NCI-H2227 (cell line): Measurements from ENCODE around the gene TAF9.
"Not testable (repeated sequence)": the region's sequence is repeated elsewhere in the genome, so short reads cannot be mapped to it uniquely, and the experiment has no call there.

Source experiments
- DNase-seq: peaks from one replicate; lab custom pipeline; 2025; ENCODE audit not compliant: unreplicated experiment; lab: John Stamatoyannopoulos, UW

Gene TAF9, protein sequence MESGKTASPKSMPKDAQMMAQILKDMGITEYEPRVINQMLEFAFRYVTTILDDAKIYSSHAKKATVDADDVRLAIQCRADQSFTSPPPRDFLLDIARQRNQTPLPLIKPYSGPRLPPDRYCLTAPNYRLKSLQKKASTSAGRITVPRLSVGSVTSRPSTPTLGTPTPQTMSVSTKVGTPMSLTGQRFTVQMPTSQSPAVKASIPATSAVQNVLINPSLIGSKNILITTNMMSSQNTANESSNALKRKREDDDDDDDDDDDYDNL

DNA sequence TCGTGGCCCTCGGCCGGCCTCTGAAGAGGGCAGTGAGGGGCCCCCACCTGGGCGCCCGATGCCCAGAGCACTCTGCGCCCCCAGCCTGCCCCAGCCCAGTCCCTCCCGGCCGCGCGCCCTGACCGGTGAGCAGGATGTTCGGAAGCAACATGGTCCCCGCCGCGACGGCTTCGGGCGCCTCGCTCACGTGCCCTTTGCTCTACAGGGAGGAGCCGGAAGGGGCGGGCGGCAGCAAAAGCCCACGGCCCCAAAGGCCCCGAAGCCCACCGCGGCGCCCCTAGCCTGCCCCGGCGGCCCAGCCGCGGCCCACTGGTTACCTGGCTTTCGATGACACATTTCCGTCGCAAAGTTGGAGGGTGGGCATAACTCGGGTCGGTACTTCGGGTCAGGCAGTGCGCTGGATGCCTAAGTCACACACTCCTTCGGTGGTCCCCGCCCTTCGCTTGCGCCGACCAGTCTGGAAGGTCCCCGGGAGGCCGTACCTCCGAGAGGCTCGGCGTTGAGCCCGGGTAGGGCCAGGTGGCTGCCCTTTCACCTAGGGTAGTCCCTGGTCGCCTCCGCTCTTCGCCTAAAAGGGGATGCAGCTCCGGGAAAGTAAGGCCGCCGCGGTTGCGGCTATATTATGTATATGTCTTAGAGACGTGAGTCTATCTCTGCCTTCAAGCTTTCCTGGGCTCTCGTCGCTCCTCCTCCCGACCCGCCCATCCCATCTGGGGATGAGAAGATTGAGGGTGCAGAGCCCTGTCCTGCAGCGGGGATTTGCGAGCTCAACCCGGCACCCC, at the start of gene TAF9, which contains the start of the genes AK6 and RAD17:
Gene TAF9, minus strand, starts transcription at position 181 of the 782 bp plus-strand sequence. CDS start 3,783 bp downstream, outside the sequence.
Gene AK6, minus strand, starts transcription at position 181 of the 782 bp plus-strand sequence. Its CDS starts 30 bp downstream, at position 151.
Gene RAD17, plus strand, starts transcription at position 479 of the 782 bp plus-strand sequence. CDS start 2,391 bp downstream, outside the sequence.
- peak; percentile 91 for DNase-seq

DNA sequence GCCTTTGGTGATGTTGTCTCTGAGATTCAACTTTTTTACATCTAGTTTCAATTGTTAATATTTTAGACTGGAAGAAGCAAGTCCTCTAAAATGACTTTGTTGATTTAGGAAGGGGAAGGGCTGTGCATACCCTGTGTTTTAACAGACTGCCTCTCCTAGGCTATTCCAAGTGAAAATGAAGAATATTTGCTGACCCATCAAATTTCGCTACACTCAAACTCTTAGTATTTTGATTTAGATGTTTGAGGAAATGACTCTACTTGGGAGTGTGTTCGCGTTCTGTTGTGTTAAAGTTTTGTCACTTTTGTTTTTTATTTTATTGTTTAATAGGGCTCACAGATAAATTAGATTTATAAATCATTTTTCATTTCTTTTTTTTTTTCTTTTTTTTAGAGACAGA, 49.2 kb upstream of the TAF9 start:
- no peak for DNase-seq

DNA sequence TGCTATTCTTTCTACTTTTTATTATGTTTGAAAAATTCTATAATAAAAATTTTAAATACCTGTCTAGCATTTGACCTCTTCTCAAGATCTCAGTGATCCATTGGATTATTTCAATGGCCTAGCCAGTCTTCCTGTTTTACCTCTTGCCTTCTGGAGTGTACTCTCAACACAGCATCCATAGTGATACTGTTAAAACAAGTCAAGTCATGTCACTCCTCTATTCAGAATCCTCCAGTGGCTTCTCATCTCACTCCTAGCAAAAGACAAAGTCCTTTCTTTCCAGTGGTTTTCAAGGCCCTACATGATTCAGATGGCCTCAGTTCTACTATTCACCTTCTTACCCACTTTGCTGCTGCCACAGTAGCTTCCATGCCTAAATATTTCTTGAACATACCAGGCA, 47.4 kb upstream of the TAF9 start:
- no peak for DNase-seq

DNA sequence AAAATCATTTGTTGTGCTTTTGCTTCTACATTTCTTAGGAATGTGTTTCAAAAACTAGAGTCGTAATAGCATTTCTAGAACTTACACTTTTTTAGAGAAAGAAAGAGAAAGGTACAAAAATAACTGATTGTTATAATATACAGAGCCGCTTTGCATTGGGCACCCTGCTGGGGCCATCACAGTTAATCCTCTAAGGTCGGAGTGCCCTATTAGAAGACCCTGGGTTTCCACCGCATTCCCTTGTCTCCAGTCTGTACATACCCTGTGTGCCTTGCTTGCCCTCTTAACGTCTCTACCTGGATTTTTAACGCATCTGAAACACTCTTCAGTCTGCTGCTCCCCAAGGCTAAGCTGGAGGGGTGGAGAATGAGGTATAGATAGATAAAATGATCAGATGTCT, 46.9 kb upstream of the TAF9 start:
- DNase-seq, result no peak

DNA sequence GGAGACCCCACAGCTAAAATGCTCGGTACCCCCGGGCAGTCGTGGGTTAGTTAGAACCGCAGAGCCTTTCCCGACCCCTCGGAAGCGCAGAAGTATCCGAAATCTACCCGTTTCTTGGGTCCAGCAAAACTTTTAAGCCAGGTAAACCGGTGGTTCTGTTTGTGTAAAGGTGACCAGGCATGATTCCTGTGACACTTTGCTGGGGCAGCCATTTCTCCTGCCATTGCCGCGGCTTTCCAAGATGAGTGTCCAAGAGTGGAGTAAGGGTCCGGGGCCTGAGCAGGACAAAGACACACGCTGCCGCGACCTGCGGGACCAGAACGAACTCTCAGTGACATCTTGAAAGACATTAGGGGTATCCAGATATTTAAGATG, 46.3 kb upstream of the TAF9 start:
- no peak for DNase-seq

DNA sequence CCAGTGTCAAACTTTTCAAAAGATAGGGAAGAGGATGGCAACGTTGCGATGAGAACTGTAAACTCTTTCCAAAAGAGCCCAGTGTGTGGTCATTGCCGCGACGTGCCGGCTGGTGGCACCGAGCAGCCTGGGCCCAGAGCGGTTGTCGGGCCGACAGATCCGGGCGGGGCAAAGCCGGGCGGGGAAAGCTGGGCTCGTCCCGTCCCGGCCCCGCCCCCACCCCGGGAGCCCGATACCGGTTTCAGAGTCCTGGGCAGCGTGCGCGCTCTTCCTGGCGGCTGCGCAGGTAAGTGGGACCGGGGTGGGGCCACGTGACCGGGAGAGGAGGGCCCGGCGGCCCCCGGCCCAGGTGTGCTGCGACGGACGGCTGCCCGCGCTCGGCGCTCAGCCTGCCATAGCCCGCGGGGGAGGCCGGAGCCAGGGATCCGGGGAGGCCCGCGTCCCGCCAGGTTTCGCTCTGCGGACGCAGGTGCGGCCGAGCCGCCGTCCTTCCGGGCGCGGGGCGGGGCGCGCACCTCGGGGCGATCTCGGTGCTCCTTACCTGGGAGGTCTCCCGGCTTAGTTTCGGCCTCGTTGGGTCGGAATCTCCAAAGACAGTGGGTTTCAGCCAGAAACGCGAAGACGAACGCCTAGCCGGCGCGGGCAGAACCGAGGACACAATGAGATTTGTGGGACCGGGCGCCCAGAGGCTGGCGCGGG, 45.7 kb upstream of the TAF9 start, which contains the start of gene MARVELD2:
Gene MARVELD2, plus strand, starts transcription at position 232 of the 699 bp plus-strand sequence. CDS start 4,270 bp downstream, outside the sequence.
- peak; percentile 62 for DNase-seq

DNA sequence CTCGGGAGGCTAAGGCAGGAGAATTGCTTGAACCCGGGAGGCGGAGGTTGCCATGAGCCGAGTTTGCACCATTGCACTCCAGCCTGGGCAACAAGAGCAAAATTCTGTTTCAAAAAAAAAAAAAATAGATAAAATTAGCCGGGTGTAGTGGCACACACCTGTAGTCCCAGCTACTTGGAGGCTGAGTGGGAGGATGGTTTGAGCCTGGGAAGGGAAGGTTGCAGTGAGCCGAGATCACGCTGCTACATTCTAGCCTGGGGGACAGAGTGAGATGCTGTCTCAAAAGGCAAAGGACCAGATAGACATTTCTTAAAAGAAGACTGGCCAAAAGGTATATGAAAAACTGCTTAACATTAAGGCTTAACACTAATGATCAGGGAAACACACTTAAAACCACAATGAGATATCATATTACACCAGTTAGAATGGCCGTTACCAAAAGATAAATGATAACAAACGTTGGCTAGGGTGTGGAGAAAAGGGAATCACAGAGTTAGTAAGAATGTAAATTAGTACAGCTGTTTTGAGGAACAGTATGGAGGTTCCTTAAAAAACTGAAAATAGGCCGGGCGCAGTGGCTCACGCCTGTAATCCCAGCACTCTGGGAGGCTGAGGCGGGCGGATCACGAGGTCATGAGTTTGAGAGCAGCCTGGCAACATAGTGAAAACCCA, 35.5 kb upstream of the TAF9 start:
- DNase-seq, result no peak

DNA sequence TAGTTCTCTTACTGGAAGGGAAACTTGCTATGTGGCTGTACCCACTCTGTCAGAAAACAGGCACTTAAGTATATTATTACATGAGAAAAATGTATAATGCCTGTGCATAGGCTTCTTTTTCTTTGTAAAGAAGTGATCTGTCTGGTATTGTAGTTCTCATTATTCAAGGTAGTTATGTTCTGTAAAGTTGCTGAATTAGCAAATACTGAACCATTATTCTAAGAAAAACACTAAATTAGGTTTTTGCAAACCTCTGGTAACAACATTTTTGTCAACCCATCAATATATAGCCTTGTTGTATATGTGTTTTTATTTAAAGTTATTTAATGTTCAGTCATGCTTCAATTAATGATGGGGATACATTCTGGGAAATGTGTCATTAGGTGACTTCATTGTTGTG, 9.1 kb upstream of the TAF9 start:
- no peak for DNase-seq

DNA sequence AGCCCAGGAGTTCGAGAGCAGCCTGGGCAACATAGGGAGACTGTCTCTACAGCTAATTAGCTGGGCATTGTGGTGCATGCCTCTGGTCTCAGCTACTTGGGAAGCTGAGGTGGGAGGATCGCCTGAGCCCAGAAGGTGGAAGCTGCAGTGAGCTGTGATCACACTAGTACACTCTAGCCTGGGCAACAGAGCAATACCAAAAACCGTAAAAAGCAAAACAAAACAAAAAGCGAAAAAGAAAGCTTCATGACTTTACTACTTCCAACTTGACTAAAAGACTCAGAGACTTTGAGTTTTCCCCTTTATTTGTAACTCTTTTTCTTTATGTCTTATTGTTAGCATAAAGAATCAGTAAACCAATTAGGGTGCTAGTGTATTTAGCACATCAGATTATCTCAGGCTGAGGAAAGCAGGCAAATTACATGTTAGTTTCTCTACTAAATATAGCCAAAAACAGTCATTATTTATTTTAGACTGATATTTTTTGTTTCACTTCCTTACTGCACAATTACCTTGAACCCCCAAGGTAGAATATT, 5.7 kb upstream of the TAF9 start:
- no peak for DNase-seq

DNA sequence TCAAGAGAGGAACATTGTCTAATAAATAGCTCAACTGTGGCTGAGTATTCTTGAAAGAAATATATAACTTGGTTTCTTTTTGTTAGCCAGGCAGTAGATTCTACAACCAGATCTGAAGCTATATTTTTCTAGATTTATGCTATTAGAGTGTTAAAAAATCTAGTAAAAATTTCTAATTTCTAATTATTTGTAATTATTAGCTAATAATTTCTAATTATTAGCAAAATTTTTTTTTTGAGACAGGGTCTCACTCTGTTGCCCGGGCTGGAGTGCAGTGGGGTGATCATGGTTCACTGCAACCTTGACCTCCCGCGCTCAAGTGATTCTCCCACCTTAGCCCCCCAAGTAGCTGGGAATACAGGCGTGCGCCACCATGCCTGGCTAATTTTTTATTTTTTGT, 3.1 kb upstream of the TAF9 start:
- DNase-seq, result no peak

DNA sequence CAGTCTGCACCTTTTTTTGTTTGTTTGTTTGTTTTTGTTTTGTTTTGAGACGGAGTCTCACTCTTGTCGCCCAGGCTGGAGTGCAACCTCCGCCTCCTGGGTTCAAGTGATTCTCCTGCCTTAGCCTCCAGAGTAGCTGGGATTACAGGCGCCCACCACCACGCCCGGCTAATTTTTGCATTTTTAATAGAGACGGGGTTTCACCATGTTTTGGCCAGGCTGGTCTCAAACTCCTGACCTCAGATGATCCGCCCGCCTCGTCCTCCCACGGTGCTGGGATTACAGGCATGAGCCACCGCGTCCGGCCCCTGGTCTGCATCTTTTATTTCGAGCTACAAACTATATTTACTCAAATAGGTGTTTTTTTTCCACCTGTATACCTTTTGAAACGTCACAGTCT, 1.0 kb upstream of the TAF9 start:
- not testable (repeated sequence) for DNase-seq

DNA sequence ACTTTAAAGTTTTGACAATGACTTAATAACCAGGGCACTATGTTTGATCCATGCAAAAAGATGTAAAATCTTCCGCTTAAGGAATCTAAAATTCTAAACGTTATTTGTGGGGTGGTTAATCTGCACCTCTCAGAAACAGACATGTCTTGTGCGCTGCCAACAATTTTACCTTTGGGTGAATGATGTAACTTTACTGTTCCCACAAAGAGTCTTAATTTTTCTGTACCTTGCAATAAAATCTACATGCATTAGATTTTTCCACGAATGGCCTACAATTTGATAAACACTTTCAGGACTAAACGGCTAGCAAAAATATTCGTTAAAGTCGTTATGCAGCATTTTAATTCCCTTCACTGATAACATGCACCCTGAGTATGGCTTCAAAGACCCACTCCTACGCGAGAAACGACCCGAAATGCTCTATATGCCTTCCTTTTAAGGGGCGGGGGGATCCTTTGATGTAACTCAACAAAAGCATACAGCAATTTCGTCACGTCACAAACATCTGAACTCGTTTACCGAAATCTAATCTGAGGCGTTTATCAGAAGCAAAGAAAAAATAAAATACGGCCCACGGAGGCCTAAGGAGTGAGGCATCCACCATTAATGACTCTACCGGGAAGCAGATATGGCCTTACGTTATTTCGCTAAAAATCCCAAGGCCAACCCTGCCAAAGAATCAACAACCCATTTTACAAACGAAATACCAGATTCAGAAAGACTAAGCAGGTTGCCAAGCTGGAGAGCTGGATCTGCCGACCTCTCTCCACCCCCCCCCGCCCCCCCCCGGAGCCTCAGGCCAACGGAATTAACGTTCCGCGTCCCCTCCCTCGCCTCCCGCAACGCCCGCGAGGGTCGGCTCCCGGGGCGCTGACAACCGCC, 621 bp downstream of the TAF9 start:
- DNase-seq, result peak; percentile 34

DNA sequence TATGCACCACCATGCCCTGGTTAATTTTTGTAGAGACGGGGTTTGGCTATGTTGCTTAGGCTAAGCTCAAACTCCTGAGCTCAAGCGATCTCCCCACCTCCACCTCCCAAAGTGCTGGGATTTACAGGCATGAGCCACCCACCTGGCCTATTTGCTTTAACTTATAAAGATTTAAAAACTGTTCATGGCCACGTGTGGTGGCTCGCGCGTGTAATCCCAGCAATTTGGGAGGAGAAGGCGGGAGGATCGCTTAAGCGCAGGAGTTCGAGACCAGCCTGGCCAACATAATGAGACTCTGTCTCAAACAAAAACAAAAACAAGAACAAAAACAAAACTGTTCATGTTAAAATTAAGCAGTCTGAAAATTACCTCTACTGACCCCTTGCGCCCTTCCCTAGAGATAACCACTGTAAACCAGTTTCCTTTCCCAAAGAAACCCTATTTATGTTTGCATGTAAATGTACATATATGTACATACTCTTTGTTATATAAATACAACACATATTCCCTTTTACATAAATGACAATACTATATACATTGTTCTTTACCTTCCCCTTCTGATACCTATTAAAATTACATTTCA, 1.5 kb downstream of the TAF9 start:
- no peak for DNase-seq

DNA sequence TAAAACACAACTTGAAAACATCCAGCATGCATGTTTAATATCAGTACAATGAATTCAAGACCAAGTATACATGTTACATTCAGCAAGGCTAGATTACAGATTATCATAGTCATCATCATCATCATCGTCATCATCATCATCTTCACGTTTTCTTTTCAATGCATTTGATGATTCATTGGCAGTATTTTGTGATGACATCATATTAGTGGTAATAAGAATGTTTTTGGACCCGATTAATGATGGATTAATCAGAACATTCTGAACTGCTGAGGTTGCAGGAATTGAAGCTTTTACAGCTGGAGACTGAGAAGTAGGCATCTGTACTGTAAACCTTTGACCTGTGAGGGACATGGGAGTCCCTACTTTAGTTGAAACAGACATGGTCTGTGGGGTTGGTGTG, 4.5 kb downstream of the TAF9 start:
- DNase-seq, result no peak

DNA sequence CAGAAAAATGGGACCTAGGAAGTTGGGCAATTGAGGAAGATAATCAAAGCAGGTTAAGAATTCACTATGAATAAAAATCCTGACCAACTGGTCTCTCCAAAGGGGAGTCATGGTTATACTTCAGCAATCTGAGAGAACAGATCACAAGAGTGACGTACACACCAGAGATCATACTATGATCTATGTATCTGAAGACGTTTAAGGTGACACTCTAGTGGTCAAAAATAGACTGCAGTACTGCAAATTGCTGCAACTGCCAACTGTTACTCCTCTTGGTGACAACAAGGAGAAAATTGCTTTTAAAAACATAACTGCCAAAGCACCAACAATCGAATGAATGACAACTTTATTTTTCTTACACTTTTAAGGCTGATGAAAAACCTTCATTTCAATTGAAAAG, 4.9 kb downstream of the TAF9 start:
- peak; percentile 46 for DNase-seq

DNA sequence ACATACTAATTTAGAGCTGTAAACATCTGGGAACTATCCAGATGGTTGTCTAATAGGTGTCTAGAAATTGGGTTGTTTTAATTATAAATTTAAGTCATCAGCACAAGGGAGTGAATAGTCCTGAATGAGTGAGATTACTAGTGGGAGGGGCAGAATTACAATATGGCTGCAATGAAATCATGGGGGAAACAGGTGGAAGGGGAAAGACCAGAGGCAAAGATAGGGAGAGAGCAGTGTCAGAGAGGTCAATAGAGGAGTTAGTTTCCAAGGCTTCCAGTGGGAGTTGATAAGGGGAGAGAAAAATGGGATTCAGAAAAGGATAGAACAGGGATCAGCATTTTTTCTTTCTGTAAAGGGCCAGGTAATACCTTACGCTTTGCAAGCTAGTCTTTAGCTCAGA, 8.9 kb downstream of the TAF9 start:
- DNase-seq, result no peak

DNA sequence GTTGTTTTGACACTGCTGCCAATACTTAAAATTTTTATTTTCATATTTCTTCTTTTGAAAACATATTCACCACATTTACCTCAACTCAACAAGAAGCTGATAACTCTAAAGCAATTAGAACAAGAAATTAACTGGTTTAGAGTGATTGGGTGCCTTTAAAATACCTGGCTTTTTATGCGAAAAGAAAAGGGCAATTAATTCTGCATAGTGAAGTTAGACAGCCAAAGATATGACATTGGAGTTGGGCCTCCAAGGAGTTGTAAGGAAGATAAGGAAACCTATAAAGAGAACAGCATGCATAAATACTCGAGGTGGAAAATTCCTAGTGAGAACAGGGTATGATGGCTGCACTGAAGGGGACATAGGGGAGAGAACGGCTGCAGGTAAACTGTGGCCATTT, 9.6 kb downstream of the TAF9 start:
- no peak for DNase-seq

DNA sequence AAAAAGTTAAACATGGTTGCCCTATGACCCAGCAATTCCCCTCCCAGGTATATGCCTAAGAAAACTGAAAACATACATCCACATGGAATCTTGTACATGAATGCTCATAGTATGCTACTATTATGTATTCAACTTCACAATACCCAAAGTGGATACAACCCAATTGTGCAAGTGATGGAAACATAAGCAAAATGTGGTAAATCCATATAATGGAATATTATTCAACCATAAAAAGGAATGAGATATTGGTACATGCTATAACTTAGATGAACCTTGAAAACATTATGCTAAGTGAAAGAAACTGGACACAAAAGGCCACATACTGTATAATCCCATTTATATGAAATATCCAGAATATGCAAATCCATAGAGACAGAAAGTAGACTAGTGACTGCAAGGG, 18.7 kb downstream of the TAF9 start:
- DNase-seq, result no peak

DNA sequence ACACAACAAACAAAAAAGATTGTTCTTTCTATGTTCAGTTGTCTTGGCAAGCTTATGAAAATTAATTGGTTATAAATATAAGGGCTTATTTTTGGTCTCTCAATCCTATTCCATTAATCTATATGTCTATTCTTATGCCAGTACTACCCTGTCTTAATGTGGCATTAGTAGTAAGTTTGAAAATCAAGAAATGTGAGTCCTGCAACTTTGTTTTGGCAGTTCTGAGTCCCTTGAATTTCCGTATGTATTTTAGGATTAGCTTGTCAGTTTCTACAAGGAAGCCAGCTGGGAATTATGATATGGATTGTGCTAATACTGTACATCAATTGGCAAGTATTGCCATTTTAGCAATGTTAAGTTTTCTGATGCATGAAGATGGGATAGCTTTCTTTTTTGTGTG, 26.2 kb downstream of the TAF9 start:
- no peak for DNase-seq
